Gastrocnemius medialis (tissue), 4 donors: ENCODE data around the gene NUFIP2. TPM values are rescaled to one million over a fixed set of nuclear protein-coding genes. Genes with fewer than 3 reads are reported as not detected.

ENCODE experiments used
- ATAC-seq, 2 donors: fragments of 150-250 bp; one replicate each; pipeline ENCODE4 v1.9.1; 2016
- DNase-seq, 2 donors: peaks; one replicate each; pipeline ENCODE4 v3.0.0-alpha.2; 2019
- H3K27ac ChIP-seq, 4 donors: fragments of 200-600 bp; sonication (generic); 1 replicate in 1 of 4; 2 replicates in 3 of 4; pipeline ENCODE4 v1.5.1; 2016 to 2018; ENCODE audit warnings: mild to moderate bottlenecking in 2 of 4, moderate library complexity in 1 of 4
- H3K27me3 ChIP-seq, 3 donors: fragments of 200-600 bp; sonication (generic) in 2 of 3; 1 replicate in 1 of 3; 2 replicates in 2 of 3; pipeline versions ENCODE4 v1.5.1 to v1.6.0; 2016 to 2019; ENCODE audit warnings: mild to moderate bottlenecking in 1 of 3, moderate library complexity in 1 of 3
- H3K36me3 ChIP-seq, 2 donors: fragments of 200-600 bp; sonication (generic) in 1 of 2; one replicate each; pipeline ENCODE4 v1.5.1; 2017 to 2018
- H3K4me1 ChIP-seq, 2 donors: fragments of 200-600 bp; sonication (generic) in 1 of 2; one replicate each; pipeline ENCODE4 v1.5.1; 2016 to 2017; ENCODE audit warnings: mild to moderate bottlenecking in 2 of 2
- H3K4me3 ChIP-seq, 4 donors: fragments of 200-600 bp; sonication (generic) in 3 of 4; 1 replicate in 1 of 4; 2 replicates in 3 of 4; pipeline ENCODE4 v1.5.1; 2016 to 2019; ENCODE audit warnings: mild to moderate bottlenecking in 2 of 4
- H3K9me3 ChIP-seq, 3 donors: fragments of 200-600 bp; sonication (generic) in 2 of 3; 1 replicate in 1 of 3; 2 replicates in 2 of 3; pipeline ENCODE4 v1.5.1; 2016 to 2019
- CTCF ChIP-seq, 5 experiments: fragments of 450-650 bp in 3 of 5; fragments of 200-600 bp in 2 of 5; sonication (generic) in 2 of 5; IDR thresholded peaks in 4 of 5; conservative IDR thresholded peaks in 1 of 5; 1 replicate in 4 of 5; 2 replicates in 1 of 5; pipeline ENCODE4 v1.5.1; 2016 to 2019; ENCODE audit warnings: antibody characterized with exemption in 5 of 5, mild to moderate bottlenecking in 3 of 5, moderate library complexity in 3 of 5
- POLR2A ChIP-seq, 2 donors: fragments of 450-650 bp; IDR thresholded peaks; one replicate each; pipeline ENCODE4 v1.6.1; 2017; ENCODE audit warnings: antibody characterized with exemption in 2 of 2, mild to moderate bottlenecking in 2 of 2, moderate library complexity in 2 of 2
- in situ Hi-C, 4 donors: fragments of 200-750 bp; cut with MboI; loops; one replicate each; pipeline versions ENCODE4 v1.15.0 to v1.8.0; 2017; ENCODE audit warnings: low sequenced_read_pairs in 4 of 4
- intact Hi-C: fragments of 100-400 bp; cut with DNase I; formaldehyde crosslinking; loops from one replicate; pipeline ENCODE4 v1.15.1; 2023; ENCODE audit warnings: low total_unique reads
- total RNA-seq, 4 donors: library from RNA; depleted of rRNA; stranded (reverse); fragments of >200 nt; gene quantifications; one replicate each; pipeline versions ENCODE4 v1.1.0 to v1.2.3, GENCODE V29; 2016

The NUFIP2 gene
- total RNA-seq, 4 donors from 2014 or later: 20.0 to 33.7 (median 27.8) TPM

GRCh38 chr17:29292071-29292991, 1.6 kb downstream of the NUFIP2 start:
- peak; percentile 29 to 35 for ATAC-seq
- Histone ChIP-seq H3K27ac (peak overlapping the region; percentile 95 to 100 (median 100)), H3K27me3 (no peaks in the 10 kb centered on the region), H3K36me3 (peaks cover 0 to 8% of the 10 kb centered on the region in 2 donors), H3K4me1 (peaks cover 33 to 41% of the 10 kb centered on the region in 2 donors), H3K9me3 (no peaks in the 10 kb centered on the region), H3K4me3 (peak overlapping the region; percentile 88 to 97 (median 95))
- intact Hi-C loops: loop anchor here (5.0 kb wide), 1 partner anchor 340 kb away; the partner anchor contains the start of gene PHF12
- in situ Hi-C loops: loop anchor here in 2 of 4 donors (10.0 to 25.0 kb wide), 2 partner anchors 130 to 148 kb away; no protein-coding TSS in a partner anchor
- TF ChIP-seq CTCF (IDR thresholded peaks at IDR 0.05 in 4 of 5, conservative IDR thresholded peaks at IDR 0.05 in 1 of 5) (no peak), POLR2A (IDR thresholded peaks at IDR 0.05) (peak; percentile 51 to 61)
- peak; percentile 70 for DNase-seq

- H3K27me3 ChIP-seq: no peaks in the 10 kb centered on the region
- H3K9me3 ChIP-seq: no peaks in the 10 kb centered on the region
- ATAC-seq: peak; percentile 11 to 22
- H3K36me3 ChIP-seq: peaks cover 0 to 19% of the 10 kb centered on the region in 2 donors
- peaks cover 33 to 42% of the 10 kb centered on the region in 2 donors for H3K4me1 ChIP-seq
- H3K4me3 ChIP-seq: peak overlapping the region; percentile 68 to 97 (median 90)
- TF ChIP-seq POLR2A (IDR thresholded peaks at IDR 0.05) (no peak), CTCF (IDR thresholded peaks at IDR 0.05 in 4 of 5, conservative IDR thresholded peaks at IDR 0.05 in 1 of 5) (peak; percentile 62 to 88 (median 64))
- in situ Hi-C loops: loop anchor here in 2 of 4 donors (10.0 to 25.0 kb wide), 2 partner anchors 129 to 146 kb away; no protein-coding TSS in a partner anchor
- H3K27ac ChIP-seq: peak overlapping the region; percentile 95 to 100 (median 100)
- intact Hi-C loops: loop anchor here (2.0 to 5.0 kb wide), 3 partner anchors 36 to 339 kb away; partner anchors contain the start of genes MYO18A and PHF12
- peak in 1 of 2 donors; percentile 6 for DNase-seq
Measured at GRCh38 chr17:29291163-29291752, 2.7 kb downstream of the NUFIP2 start.

GRCh38 chr17:29289852-29290251, 4.1 kb downstream of the NUFIP2 start:
- DNase-seq (no peak), ATAC-seq (no peak)
- intact Hi-C loops (loop anchor here (2.0 to 5.0 kb wide), 3 partner anchors 35 to 338 kb away; partner anchors contain the start of genes MYO18A and PHF12), in situ Hi-C loops (loop anchor here in 3 of 4 donors (5.0 to 25.0 kb wide), 3 partner anchors 128 to 145 kb away; no protein-coding TSS in a partner anchor)
- Histone ChIP-seq H3K36me3 (peaks cover 0 to 31% of the 10 kb centered on the region in 2 donors), H3K27ac (peak overlapping the region in 3 of 4 donors; percentile 99 to 100 (median 100)), H3K4me1 (peaks cover 38 to 46% of the 10 kb centered on the region in 2 donors), H3K9me3 (no peaks in the 10 kb centered on the region), H3K4me3 (no peak overlapping the region), H3K27me3 (no peaks in the 10 kb centered on the region)
- TF ChIP-seq POLR2A (IDR thresholded peaks at IDR 0.05) (no peak), CTCF (IDR thresholded peaks at IDR 0.05 in 4 of 5, conservative IDR thresholded peaks at IDR 0.05 in 1 of 5) (no peak)

- ATAC-seq (no peak), DNase-seq (no peak)
- peaks cover 0 to 76% of the 10 kb centered on the region in 2 donors for H3K36me3 ChIP-seq
- H3K27ac ChIP-seq: no peak overlapping the region
- peaks cover 18 to 35% of the 10 kb centered on the region in 2 donors for H3K4me1 ChIP-seq
- in situ Hi-C loops: loop anchor here in 1 of 4 donors (25.0 kb wide), 1 partner anchor 122 kb away; no protein-coding TSS in a partner anchor
- H3K9me3 ChIP-seq: no peaks in the 10 kb centered on the region
- no peak overlapping the region for H3K4me3 ChIP-seq
- no peaks in the 10 kb centered on the region for H3K27me3 ChIP-seq
- intact Hi-C loops: no loop called here
- TF ChIP-seq CTCF (IDR thresholded peaks at IDR 0.05 in 4 of 5, conservative IDR thresholded peaks at IDR 0.05 in 1 of 5) (no peak), POLR2A (IDR thresholded peaks at IDR 0.05) (no peak)
Measured at GRCh38 chr17:29283961-29284360, 10.0 kb downstream of the NUFIP2 start.
